MG63 (cell line): ENCODE data around the gene OLR1. TPM values are rescaled to one million over a fixed set of nuclear protein-coding genes. Genes with fewer than 3 reads are reported as not detected.
"Not testable (repeated sequence)": the region's sequence is repeated elsewhere in the genome, so short reads cannot be mapped to it uniquely, and the experiment has no call there.

ENCODE experiments used
- DNase-seq: peaks from one replicate; pipeline ENCODE4 v3.0.0-alpha.2; 2020
- H3K27me3 ChIP-seq: fragments of 250-450 bp; sonication (Bioruptor Pico); 2 replicates; pipeline ENCODE4 v1.5.1; 2020; ENCODE audit warnings: mild to moderate bottlenecking, moderate library complexity
- H3K36me3 ChIP-seq: fragments of 250-450 bp; sonication (Bioruptor Pico); 2 replicates; pipeline ENCODE4 v1.5.1; 2020; ENCODE audit warnings: mild to moderate bottlenecking, moderate library complexity
- H3K4me3 ChIP-seq: fragments of 250-450 bp; sonication (Bioruptor Pico); 2 replicates; pipeline ENCODE4 v1.5.1; 2020; ENCODE audit warnings: mild to moderate bottlenecking, moderate library complexity
- H3K9me3 ChIP-seq: fragments of 250-450 bp; sonication (Bioruptor Pico); 2 replicates; pipeline ENCODE4 v1.5.1; 2020; ENCODE audit warnings: mild to moderate bottlenecking, moderate library complexity
- total RNA-seq: library from RNA; depleted of rRNA; stranded (reverse); fragments of >200 nt; shearing (Covaris generic); gene quantifications from 2 replicates; pipeline ENCODE4 v1.2.3, GENCODE V29; 2014; ENCODE audit warnings: low replicate concordance

The OLR1 gene
- total RNA-seq, 1 experiment from 2014 or later = 15.3 TPM

DNA sequence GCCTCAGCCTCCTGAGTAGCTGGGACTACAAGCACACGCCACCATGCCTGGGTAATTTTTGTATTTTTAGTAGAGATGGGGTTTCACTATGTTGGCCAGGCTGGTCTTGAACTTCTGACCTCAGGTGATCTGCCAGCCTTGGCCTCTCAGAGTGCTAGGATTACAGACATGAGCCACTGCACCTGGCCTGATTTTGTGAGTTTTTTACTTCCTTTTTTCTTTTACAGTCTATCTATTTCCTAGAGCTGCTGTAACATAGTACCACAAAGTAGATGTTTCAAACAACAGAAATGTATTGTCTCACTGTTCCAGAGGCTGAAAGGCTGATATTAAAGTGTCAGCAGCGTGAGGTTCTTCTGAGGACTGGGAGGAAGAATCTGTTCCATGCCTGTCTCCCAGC lies 32.6 kb upstream of the OLR1 start:
- not testable (repeated sequence) for H3K9me3 ChIP-seq, H3K27me3 ChIP-seq, H3K4me3 ChIP-seq, H3K36me3 ChIP-seq, DNase-seq

DNA sequence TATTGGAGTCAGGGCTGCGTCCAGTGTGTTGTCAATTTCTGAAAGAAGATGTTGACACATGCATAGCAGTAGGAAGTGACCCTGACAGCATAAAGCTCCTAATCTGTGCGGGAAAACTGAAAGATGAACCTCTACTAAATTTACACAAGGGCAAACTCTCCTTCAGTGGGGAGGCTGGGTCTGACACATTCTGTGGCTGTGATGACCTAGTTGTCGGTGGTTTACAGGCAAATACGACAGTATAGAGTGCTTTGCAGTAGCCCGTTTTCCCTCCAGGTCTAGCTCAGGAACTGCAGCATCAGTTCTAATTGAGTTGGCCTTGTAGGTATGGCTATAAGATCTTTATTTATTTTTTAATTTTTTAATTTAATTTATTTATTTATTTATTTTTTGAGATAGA lies 25.9 kb upstream of the OLR1 start:
- Histone ChIP-seq H3K27me3 (no peaks in the 10 kb centered on the region), H3K36me3 (no peaks in the 10 kb centered on the region), H3K4me3 (no peak overlapping the region), H3K9me3 (no peaks in the 10 kb centered on the region)
- DNase-seq = no peak

DNA sequence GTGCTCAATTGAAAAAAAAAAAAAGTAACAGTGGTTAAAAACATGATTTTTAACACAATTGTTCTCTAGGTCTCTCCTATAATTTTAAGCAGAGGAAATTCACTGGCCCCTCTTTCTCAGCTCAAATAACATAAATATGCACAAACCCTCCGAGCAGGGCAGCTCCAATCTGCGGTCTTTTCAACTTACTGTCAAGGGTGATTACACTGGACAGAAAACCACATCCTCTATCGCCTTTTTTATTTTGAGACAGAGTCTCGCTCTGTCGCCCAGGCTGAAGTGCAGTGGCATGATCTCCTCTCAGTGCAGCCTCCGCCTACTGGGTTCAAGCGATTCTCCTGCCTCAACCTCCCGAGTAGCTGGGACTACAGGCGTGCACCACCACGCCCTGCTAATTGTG lies 24.3 kb upstream of the OLR1 start:
- H3K36me3 ChIP-seq = no peaks in the 10 kb centered on the region

DNA sequence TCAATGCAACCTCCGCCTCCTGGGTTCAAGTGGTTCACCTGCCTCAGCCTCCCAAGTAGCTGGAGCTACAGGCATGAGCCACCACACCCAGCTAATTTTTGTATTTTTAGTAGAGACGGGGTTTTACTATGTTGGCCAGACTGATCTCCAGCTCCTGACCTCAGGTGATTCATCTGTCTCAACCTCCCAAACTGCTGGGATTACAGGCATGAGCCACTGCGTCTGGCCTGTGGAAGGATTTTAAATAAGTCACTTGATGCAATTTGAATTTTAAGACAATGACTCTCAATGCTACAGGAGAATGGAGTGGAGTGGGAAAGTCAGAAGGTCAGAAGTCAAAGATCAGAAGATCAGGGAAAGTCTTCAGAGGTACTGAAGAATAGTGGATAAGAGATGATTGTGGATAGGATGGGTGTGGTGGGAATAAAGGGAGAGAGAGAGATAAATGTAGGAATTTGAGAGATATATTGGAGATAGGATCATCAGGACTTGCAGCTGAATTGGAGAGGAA lies 22.3 kb upstream of the OLR1 start:
- no peaks in the 10 kb centered on the region for H3K36me3 ChIP-seq
- no peaks in the 10 kb centered on the region for H3K27me3 ChIP-seq
- peak; percentile 31 for DNase-seq
- H3K9me3 ChIP-seq = no peaks in the 10 kb centered on the region
- H3K4me3 ChIP-seq = no peak overlapping the region

More for the DNA sequence above, 24.3 kb upstream of the OLR1 start:
- Histone ChIP-seq H3K27me3 (no peaks in the 10 kb centered on the region), H3K9me3 (no peaks in the 10 kb centered on the region), H3K4me3 (no peak overlapping the region)
- DNase-seq = no peak

DNA sequence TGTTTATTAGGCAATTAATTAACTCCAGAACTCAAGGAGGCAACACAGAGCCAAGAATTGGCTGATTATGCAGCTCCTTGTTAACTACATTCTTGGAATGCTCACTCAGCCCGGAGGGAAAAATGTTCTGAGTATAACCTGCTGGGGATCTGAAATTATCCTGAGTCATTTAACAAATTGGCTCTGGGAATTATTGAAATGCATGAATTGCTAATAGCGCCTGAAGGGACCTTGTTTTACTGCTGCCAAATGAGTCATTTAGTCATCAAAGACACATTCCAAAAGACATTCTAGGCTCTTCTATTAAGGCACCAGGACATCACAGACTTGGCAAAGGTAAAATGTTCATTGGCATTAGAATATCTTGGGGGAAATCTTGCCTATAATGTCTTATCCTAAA lies 19.9 kb upstream of the OLR1 start:
- H3K36me3 ChIP-seq = no peaks in the 10 kb centered on the region
- no peak overlapping the region for H3K4me3 ChIP-seq
- no peaks in the 10 kb centered on the region for H3K27me3 ChIP-seq
- no peak for DNase-seq
- no peaks in the 10 kb centered on the region for H3K9me3 ChIP-seq

DNA sequence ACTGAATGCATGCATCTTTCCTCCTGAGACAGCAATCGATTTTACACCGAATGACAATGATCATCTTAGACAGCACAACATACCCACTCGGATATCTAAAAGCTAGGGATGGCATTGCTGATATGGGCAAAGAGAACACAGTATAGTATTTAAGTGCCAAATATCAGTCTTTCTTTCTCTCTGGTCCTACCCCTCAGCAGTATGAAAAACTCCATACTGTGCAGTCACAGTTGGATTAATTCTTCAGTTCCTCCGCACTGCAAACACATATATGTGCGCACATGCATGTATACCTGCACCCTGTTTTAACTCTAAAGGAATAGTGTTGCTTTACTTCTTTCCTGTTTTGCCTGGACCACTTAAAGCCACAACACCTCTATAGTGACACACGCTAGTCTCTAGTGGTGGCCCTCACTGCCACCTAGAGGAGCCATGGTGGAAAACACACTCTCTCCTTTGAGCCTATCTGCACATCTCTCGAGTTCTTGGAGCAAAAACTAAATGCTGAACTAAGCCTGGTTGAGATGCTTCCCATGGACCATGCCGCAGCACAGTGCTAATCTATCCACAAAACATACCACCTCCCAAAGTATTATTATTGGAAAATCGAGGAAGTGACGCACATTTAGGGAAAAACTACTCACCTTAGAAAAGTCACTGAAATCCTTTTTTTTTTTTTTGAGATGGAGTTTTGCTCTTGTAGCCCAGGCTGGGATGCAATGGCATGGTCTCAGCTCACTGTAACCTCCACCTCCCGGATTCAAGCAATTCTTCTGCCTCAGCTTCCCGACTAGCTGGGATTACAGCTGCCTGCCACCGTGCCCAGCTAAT lies 18.8 kb upstream of the OLR1 start:
- Histone ChIP-seq H3K27me3 (no peaks in the 10 kb centered on the region), H3K4me3 (no peak overlapping the region), H3K36me3 (no peaks in the 10 kb centered on the region), H3K9me3 (no peaks in the 10 kb centered on the region)
- peak; percentile 56 for DNase-seq

DNA sequence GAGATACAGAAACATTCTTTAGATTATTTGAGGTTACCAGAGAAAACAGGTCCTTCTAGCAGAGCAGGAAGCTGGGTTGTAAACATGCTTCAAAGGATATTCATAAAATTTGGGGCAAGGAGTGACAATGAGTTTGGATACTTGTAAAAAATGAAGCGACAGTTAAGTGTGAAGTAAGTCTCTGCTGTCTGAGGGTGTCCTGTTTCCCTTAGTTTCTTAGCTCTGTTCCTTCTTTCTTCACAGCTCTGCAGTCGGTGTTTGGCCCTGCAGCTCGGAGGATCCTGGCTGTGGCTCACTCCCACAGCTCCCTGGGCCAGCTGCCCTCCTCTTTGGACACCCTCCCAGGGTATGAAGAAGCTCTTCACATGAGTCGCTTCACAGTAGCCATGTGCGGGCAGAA lies 17.7 kb upstream of the OLR1 start:
- no peak overlapping the region for H3K4me3 ChIP-seq
- no peaks in the 10 kb centered on the region for H3K36me3 ChIP-seq
- no peaks in the 10 kb centered on the region for H3K27me3 ChIP-seq
- no peaks in the 10 kb centered on the region for H3K9me3 ChIP-seq
- DNase-seq = peak; percentile 81

DNA sequence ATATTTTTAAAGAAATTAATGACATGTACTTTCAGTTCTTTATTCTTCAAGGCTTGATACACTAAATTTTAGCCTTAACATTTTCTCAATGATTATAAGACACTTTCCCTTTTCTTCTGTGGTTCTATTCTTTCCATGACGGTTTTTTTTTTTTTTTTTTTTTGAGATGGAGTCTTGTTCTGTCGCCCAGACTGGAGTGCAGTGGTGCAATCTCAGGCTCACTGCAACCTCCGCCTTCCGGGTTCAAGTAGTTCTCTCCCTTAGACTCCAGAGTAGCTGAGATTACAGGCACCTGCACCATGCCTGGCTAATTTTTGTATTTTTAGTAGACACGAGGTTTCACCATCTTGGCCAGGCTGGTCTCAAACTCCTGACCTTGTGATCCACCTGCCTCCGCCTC lies 15.0 kb upstream of the OLR1 start:
- not testable (repeated sequence) for H3K36me3 ChIP-seq, H3K27me3 ChIP-seq, DNase-seq, H3K4me3 ChIP-seq, H3K9me3 ChIP-seq

DNA sequence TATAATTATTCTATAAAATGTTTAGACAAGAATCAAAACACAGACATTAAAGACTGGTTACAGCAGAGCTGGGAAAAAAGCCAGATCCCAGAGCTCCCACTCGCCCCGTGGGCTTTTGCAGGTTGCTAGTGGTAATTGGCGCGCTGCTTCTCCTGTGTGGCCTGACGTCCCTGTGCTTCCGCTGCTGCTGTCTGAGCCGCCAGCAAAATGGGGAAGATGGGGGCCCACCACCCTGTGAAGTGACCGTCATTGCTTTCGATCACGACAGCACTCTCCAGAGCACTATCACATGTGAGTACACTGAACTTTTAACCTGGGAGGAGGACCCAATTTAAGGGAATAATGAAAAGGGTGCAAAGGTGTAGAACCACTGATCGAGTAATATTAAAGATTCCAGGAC lies 14.4 kb upstream of the OLR1 start:
- no peaks in the 10 kb centered on the region for H3K27me3 ChIP-seq
- H3K4me3 ChIP-seq = no peak overlapping the region
- no peak for DNase-seq
- no peaks in the 10 kb centered on the region for H3K36me3 ChIP-seq
- H3K9me3 ChIP-seq = no peaks in the 10 kb centered on the region

DNA sequence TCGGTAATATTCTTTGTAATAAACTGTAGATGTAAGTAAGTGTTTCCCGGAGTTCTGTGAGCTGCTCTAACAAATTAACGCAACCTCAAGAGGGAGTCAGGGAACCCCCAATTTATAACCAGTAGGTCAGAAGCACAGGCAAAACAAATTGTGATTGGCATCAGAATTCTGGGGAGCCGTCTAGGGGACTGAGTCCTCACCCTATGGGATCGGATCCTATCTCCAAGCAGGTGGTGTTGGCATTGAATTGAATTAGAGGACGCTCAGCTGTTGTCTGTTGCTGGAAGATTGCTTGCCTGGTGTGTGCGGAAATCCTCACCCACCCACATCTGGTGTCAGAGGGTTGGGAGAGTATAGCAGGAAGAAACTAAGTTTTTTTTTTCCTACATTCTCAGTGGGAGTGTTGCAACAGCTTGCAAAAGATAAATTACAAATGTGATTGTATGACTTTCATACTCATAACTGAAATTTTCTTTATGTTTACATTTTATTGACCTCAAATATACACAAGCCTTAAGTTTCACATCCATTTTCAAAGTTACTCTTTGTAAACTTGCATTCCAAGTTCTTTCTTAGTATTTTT lies 12.4 kb upstream of the OLR1 start:
- H3K36me3 ChIP-seq = no peaks in the 10 kb centered on the region
- H3K27me3 ChIP-seq = no peaks in the 10 kb centered on the region
- no peak overlapping the region for H3K4me3 ChIP-seq
- DNase-seq = peak; percentile 57
- no peaks in the 10 kb centered on the region for H3K9me3 ChIP-seq

DNA sequence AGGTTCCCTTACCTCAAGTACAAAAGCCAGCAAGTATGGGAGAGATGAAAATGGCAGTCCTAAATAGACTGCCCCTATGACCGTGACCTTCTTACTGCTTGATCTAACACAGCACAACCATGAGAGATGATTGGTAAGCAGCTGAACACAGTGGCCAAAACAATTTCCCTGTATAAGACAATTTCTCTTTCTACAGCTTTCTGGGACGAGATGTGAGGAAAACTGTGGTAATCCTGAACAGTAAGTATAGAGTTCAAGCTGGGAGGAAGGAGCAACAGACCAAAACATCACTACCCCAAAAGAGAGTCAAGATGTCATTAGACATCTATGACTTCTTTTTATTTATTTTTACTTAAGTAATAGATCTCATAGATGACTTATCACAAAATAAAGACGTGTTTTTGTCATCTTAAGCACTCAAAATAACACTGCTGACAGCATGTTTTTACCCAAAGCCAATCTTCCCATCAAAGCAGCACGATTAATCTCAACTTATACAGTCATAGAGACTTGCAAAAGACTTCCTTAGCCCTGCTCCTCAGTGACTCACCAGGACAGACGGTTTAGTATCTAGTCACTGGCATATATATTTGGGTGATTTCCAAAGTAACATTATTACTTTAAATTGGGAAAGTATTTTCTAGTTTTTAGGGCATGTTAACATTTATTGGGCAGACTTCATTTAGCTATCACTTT lies 10.6 kb upstream of the OLR1 start:
- peak; percentile 72 for DNase-seq
- no peak overlapping the region for H3K4me3 ChIP-seq

DNA sequence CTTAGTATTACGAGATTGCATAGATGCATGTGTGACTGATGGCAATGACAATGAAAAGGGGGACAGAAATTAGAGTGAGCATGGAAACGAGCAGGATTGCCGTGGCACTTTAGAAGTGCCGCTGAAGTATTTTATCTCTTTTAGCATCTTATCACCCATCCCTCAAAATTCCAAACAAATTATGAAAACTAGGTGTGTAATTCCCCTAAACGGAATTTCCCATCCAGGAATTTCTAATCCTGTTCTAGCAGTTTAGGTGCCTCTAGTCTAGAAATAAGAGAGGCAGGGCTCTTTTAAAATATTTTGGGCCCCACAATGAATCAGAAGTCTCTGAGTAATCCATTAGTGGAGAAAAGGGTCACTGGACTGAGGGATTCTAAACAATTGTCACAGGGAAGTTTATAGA lies 7.8 kb upstream of the OLR1 start:
- no peak for DNase-seq
- Histone ChIP-seq H3K36me3 (no peaks in the 10 kb centered on the region), H3K27me3 (no peaks in the 10 kb centered on the region), H3K4me3 (no peak overlapping the region), H3K9me3 (no peaks in the 10 kb centered on the region)

More for the DNA sequence above, 10.6 kb upstream of the OLR1 start:
- no peaks in the 10 kb centered on the region for H3K36me3 ChIP-seq
- H3K27me3 ChIP-seq = no peaks in the 10 kb centered on the region
- no peaks in the 10 kb centered on the region for H3K9me3 ChIP-seq

DNA sequence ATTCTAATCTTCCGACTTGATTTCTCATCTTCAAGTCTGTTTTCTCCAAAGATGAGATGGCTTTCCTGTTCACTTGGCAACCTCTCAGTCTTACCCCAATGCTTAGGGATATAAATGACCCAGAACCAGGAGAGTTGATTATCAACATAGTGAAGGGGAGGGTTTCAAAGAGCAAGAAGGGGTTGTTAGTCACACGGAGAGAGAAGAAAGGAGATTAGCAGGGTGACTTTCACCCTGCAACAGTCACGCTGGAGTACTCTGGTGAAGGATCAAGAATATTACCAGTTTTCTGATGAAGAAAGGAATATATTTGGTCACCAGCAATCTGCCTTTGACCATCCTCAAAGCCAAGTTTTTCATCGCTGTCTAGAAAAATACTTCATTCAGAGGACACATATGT lies 6.9 kb upstream of the OLR1 start, which contains the start of gene TMEM52B:
TSS of gene TMEM52B (plus strand) at position 212 of the 400 bp plus-strand sequence. CDS start 543 bp downstream, outside the sequence.
- no peak within 1 kb of the TSS for H3K4me3 ChIP-seq

DNA sequence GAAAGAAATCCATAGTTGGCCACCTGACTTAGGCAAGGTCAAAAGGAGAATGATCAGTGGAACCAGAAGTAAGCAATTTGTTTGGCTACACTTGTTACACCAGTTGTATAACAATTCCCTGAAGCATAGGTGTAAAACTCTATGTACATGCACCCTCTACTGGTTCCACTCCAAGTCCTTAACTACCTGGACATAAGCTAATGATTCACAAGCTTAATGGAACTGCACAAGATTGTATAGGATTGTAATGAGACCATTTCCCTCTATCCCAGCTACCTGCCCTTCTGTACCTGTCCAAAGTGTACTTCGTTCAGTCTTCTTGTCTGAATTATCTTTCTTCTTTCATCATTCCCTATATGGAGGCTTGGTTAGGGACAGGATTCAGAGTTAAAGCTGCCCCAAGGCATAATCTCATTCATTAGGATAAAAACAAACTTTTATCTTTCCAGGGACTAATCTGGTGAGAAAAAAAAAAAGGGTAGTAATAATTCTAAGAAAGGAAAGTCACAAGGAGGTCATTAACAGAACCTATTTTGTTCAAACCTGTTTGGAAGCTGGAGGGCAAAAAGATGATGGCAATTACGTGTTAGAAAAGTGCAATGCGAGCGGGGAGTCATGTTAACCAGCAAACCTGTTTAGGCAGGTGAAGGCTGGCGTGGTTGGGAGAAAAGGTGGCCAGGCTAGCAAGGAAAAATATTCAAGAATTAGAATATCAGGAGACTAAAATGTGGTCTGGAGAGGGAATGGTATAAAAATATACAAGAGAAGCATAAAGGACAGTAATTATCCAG lies 4.1 kb upstream of the OLR1 start:
- Histone ChIP-seq H3K4me3 (no peak overlapping the region), H3K9me3 (no peaks in the 10 kb centered on the region), H3K27me3 (no peaks in the 10 kb centered on the region), H3K36me3 (no peaks in the 10 kb centered on the region)
- DNase-seq = no peak

More for the DNA sequence above, 6.9 kb upstream of the OLR1 start, which contains the start of gene TMEM52B:
- DNase-seq = no peak
- Histone ChIP-seq H3K27me3 (no peaks in the 10 kb centered on the region), H3K36me3 (no peaks in the 10 kb centered on the region), H3K9me3 (no peaks in the 10 kb centered on the region)

DNA sequence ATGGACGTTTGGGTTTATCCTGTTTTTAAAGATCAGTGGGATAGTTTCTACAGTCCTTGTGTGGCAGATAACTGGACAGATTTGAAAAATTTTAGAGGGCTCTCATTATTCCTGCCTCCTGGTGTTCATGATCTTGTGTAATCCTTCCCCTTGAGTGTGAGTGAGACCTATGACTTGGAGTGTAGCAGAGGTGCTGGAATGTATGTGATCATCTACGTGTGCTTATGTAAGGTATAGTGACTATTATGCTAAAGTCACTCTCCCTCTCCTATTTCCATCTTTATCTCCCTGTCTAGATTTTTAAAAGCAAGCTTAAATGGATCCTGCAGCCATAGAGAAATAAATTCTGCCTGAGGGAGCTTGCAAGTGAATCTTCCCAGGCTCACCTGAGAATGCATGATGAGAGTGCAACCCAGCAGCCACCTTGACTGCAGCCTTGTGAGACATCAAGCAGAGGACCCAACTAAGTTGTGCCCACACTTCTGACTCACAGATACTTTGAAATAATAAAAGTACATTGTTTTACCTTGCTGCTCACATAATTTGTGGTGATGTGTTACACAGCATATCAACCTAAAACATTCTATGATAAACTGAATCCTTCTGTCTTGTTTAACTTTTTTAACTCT lies 3.2 kb upstream of the OLR1 start:
- DNase-seq = no peak
- Histone ChIP-seq H3K27me3 (no peaks in the 10 kb centered on the region), H3K9me3 (no peaks in the 10 kb centered on the region), H3K36me3 (no peaks in the 10 kb centered on the region), H3K4me3 (no peak overlapping the region)

DNA sequence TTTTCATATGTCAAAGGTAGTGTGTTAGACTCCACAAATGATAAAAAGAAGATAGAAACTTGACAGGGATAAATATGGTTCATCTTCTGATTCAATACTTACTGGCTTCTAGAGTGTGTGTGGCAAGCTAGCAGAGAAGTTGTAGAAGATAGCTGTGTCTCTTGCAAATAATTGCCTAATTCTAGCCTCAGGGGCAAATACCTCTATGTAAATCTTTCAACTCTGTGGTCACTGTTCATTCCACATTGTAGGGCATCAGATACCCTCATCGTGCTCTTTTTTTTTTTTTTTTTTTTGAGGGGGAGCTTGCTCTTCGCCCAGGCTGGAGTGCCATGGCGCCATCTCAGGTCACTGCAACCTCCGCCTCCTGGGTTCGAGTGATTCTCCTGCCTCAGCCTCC lies 1.7 kb downstream of the OLR1 start:
- Histone ChIP-seq H3K36me3 (no peaks in the 10 kb centered on the region), H3K9me3 (no peaks in the 10 kb centered on the region), H3K27me3 (no peaks in the 10 kb centered on the region), H3K4me3 (no peak overlapping the region)
- no peak for DNase-seq
